ENCODE results near the gene AGXT. TPM values are rescaled to one million over a fixed set of nuclear protein-coding genes. Genes with fewer than 3 reads are reported as not detected.
A peak's percentile ranks its signal among the peaks of the same experiment; 100 is the strongest.

The AGXT gene
- total and polyA plus RNA-seq, 12 donors, result 0.09 TPM; not detected in 11

DNA sequence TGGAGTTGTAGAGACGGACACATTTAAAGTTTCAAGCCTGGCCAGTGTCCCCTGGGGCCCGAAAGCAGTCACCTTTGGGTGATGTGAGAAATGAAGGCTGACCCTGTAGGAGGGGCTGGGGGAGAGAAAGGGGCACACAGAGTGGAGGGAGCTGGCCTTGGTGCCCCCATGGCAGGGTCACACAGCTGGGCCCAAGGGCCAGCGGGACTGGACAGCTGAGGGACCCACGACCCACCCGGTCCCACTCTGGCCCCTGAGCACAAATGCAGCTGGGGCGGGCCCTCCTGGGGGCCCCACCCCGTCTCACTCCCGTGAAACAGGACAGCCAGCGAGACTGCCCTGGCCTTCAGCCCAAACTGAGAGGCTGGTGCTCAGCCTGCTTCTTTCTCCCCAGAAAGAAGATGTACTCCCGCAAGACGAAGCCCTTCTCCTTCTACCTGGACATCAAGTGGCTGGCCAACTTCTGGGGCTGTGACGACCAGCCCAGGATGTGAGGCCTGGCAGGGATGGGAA lies 6.1 kb downstream of the AGXT start:
- no peaks in the 10 kb centered on the region for H3K9me3 ChIP-seq
- DNase-seq, result no peak
- intact Hi-C loops (cut with DNase I), result loop anchor here in 1 of 10 donors (10.0 kb wide), 1 partner anchor 590 kb away; no protein-coding TSS in a partner anchor
- TF ChIP-seq, protein P1, sequence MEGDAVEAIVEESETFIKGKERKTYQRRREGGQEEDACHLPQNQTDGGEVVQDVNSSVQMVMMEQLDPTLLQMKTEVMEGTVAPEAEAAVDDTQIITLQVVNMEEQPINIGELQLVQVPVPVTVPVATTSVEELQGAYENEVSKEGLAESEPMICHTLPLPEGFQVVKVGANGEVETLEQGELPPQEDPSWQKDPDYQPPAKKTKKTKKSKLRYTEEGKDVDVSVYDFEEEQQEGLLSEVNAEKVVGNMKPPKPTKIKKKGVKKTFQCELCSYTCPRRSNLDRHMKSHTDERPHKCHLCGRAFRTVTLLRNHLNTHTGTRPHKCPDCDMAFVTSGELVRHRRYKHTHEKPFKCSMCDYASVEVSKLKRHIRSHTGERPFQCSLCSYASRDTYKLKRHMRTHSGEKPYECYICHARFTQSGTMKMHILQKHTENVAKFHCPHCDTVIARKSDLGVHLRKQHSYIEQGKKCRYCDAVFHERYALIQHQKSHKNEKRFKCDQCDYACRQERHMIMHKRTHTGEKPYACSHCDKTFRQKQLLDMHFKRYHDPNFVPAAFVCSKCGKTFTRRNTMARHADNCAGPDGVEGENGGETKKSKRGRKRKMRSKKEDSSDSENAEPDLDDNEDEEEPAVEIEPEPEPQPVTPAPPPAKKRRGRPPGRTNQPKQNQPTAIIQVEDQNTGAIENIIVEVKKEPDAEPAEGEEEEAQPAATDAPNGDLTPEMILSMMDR (IDR thresholded peaks at IDR 0.05), result no peak
- no peaks in the 10 kb centered on the region for H3K4me1 ChIP-seq
- WGBS, 2 donors, result 82 to 90% methylated on average over 12 of the region's 12 CpGs
- no peaks in the 10 kb centered on the region for H3K36me3 ChIP-seq
- H3K27ac ChIP-seq, result no peak overlapping the region
- no peak for ATAC-seq
- peaks cover 0 to 7% (median 0%) of the 10 kb centered on the region in 7 donors for H3K27me3 ChIP-seq
- H3K4me3 ChIP-seq, result no peak overlapping the region

DNA sequence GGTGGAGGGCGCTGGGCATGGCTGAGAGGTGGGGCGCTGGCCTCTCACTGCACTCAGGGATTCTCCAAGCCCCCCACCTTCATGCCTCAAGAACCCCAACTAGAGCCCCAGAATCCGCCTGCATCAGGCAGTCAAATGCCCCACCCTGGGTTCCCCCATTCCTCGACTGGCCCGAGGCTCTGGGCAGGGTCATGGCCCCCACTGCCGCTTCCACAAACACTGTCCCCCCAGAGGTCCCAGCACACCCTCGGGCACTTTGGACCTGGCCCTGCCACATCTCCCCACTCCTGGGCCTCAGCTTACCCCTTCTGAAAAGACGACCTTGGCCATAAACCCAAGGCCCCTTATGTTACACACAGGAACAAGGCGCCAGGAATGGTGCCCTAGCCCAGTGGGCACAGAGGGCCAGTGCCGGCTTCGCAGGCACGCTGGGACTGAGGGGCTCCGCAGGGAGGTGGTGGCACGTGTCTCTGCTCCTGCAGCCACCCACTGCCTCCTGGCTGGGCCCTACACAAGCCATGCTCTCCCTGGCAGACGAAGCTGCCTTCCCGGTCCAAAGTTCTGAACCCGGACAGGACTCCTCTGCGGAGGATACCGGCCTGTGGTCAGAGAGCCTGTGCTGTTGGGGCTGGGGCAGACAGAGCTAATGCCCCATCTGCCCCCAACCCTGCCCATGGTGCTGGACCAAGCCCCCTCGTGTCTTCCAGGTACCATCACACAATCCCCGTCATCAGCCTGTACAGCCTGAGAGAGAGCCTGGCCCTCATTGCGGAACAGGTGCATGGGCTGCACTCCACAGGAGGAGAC lies 6.8 kb downstream of the AGXT start:
- DNase-seq, result no peak
- Histone ChIP-seq H3K36me3 (no peaks in the 10 kb centered on the region), H3K4me1 (no peaks in the 10 kb centered on the region), H3K9me3 (no peaks in the 10 kb centered on the region), H3K27ac (no peak overlapping the region), H3K4me3 (no peak overlapping the region), H3K27me3 (peaks cover 0 to 2% (median 0%) of the 10 kb centered on the region in 7 donors)
- TF ChIP-seq, protein P1 (IDR thresholded peaks at IDR 0.05), result no peak
- 95 to 96% methylated on average over 22 of the region's 22 CpGs for WGBS, 2 donors
- intact Hi-C loops (cut with DNase I), result loop anchor here in 1 of 10 donors (10.0 kb wide), 1 partner anchor 589 kb away; no protein-coding TSS in a partner anchor
- no peak for ATAC-seq

DNA sequence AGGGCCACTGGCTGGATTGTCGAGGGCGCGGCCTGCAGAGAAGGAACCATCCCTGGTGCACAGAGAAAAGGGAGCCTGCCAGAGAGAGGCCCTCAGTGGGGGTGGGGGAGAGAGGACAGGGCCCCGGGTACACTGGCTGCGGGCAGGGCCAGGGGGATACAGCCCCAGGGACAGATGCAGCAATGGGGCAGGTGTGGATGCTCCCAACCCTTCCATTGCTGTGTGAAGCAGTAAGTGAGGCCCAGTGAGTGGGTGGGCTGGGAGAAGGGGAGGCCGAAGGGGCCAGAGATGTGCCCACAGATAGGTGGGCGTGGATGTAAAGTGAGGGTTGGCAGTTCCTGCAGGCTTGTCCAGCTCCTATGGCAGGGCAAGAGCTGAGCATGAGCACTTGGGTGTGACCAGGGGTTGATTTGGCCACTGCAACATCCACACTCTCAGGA lies 7.4 kb downstream of the AGXT start:
- Histone ChIP-seq H3K4me1 (no peaks in the 10 kb centered on the region), H3K36me3 (no peaks in the 10 kb centered on the region), H3K27ac (no peak overlapping the region), H3K4me3 (no peak overlapping the region), H3K9me3 (no peaks in the 10 kb centered on the region), H3K27me3 (no peaks in the 10 kb centered on the region)
- 67 to 68% methylated on average over 7 of the region's 7 CpGs for WGBS, 2 donors
- ATAC-seq, result peak in 1 of 8 donors; percentile 7
- peak in 1 of 2 donors; percentile 7 for DNase-seq
- TF ChIP-seq, protein P1 (IDR thresholded peaks at IDR 0.05), result no peak
- intact Hi-C loops (cut with DNase I), result loop anchor here in 1 of 10 donors (10.0 kb wide), 1 partner anchor 589 kb away; no protein-coding TSS in a partner anchor

DNA sequence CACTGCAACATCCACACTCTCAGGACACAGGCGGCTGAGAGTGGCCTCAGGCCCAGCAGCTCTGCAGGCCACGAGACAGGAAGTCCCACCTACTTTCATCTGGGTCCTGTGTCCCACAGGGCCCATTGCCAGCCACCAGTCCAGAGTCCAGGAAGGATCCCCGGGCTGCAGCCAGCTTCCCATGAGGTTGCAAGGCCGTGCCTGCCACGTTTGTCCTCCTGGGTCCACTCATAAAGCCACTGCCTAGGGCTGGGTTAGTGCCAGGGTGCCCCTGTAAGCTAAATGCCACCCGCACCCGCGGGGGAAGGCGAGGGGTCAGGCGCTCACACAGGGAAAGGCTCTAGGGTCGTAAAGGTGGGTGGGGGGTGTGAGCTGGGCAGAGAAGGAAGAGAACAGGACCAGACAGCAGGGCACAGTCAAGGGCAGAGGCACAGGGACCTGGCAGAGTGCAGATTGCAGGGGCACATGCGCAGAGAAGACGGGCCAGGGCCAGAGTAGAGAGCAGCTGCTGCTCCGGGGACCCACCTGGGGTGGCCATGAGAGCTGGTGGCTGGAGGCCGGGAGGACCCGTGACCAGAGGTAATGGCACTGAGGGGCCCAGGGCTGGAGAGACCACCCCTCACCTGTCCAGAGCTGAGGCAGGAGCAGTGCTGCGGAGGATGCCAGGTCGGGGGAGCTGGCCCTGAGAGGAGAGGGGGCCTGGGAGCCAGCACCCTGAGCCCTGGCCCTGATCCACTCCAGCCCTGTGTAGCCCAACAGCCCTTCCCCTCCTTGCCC lies 8.0 kb downstream of the AGXT start:
- H3K27ac ChIP-seq, result no peak overlapping the region
- no peaks in the 10 kb centered on the region for H3K9me3 ChIP-seq
- no peaks in the 10 kb centered on the region for H3K27me3 ChIP-seq
- H3K36me3 ChIP-seq, result no peaks in the 10 kb centered on the region
- DNase-seq (peak in 1 of 2 donors; percentile 14), ATAC-seq (peak in 4 of 8 donors; percentile 17 to 39 (median 18))
- H3K4me3 ChIP-seq, result no peak overlapping the region
- TF ChIP-seq, protein P1 (IDR thresholded peaks at IDR 0.05), result no peak
- no peaks in the 10 kb centered on the region for H3K4me1 ChIP-seq
- WGBS, 2 donors, result 76 to 81% methylated on average over 18 of the region's 18 CpGs
- intact Hi-C loops (cut with DNase I), result loop anchor here in 1 of 10 donors (10.0 kb wide), 1 partner anchor 588 kb away; no protein-coding TSS in a partner anchor
